Lower lobe of right lung (tissue), 2 donors: ENCODE results near the gene PBOV1. TPM values are rescaled to one million over a fixed set of nuclear protein-coding genes. Genes with fewer than 3 reads are reported as not detected.

Source experiments
- ATAC-seq, 2 donors: fragments of 200-7000 bp; cut with Tn5 transposase; one replicate each; pipeline ENCODE4 v1.9.1; 2020 to 2022; ENCODE audit warnings: mild to moderate bottlenecking in 2 of 2, moderate library complexity in 2 of 2
- DNase-seq: peaks from one replicate; pipeline ENCODE4 v3.0.0-alpha.2; 2020
- H3K27ac ChIP-seq: fragments of 200-600 bp; one replicate; pipeline ENCODE4 v1.8.0; 2022
- H3K27me3 ChIP-seq: fragments of 200-600 bp; one replicate; pipeline ENCODE4 v1.8.0; 2022; ENCODE audit warnings: low read depth
- H3K36me3 ChIP-seq: fragments of 200-600 bp; one replicate; pipeline ENCODE4 v1.8.0; 2022; ENCODE audit warnings: mild to moderate bottlenecking
- H3K4me1 ChIP-seq: fragments of 200-600 bp; one replicate; pipeline ENCODE4 v1.8.0; 2022
- H3K4me3 ChIP-seq: fragments of 200-600 bp; one replicate; pipeline ENCODE4 v1.8.0; 2022; ENCODE audit warnings: mild to moderate bottlenecking
- H3K9me3 ChIP-seq: fragments of 200-600 bp; one replicate; pipeline ENCODE4 v1.8.0; 2022
- CTCF ChIP-seq: fragments of 200-600 bp; IDR thresholded peaks from one replicate; pipeline ENCODE4 v1.8.0; 2022; ENCODE audit warnings: antibody characterized with exemption, mild to moderate bottlenecking
- intact Hi-C: fragments of 100-400 bp; cut with DNase I; formaldehyde crosslinking; loops from one replicate; pipeline ENCODE4 v1.11.0; 2022
- total RNA-seq: library from RNA; stranded (reverse); fragmentation: NEBNext Ultra II Directional; extraction: Animal tissue kit (Norgen Biotek cat#: 25700); gene quantifications from one replicate; pipeline ENCODE4 v1.2.1, GENCODE V29; 2021
- donor health status: DM: no; HTN: yes; CAD: no; lungs with severe emphysema.

PBOV1 gene
- total RNA-seq, 1 donor from 2014 or later: not detected

DNA sequence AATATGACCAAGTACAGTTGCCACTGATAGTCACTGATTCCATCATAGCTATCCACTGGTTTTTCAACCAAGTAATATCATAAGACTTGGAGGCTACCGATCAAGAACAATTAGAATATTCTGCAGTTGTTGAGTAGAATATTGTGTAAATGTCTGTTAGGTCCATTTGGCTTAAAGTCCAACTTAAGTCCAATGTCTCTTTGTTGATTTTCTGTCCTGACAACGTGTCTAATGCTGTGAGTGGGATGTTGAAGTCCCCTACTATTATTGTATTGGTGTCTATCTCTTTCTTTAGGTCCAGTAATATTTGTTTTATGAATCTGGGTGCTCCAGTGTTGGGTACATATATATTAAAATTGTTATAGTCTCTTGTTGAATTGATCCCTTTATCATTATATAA is 42.7 kb downstream of the PBOV1 start:
- Histone ChIP-seq H3K27ac (no peak overlapping the region), H3K9me3 (peaks cover 13% of the 10 kb centered on the region), H3K27me3 (no peaks in the 10 kb centered on the region), H3K4me3 (no peak overlapping the region), H3K4me1 (no peaks in the 10 kb centered on the region), H3K36me3 (no peaks in the 10 kb centered on the region)
- no peak for DNase-seq
- ATAC-seq: no peak
- no peak for TF ChIP-seq CTCF
- intact Hi-C loops: no loop called here

Other genes starting within 250 kb of the PBOV1 start
- gene PERP, start 111.1 kb downstream of the PBOV1 start, total RNA-seq: 27.2 TPM
- 33.8 TPM for gene ARFGEF3, start 56.6 kb downstream of the PBOV1 start, total RNA-seq
- not detected for gene SMIM28, start 159.4 kb upstream of the PBOV1 start, total RNA-seq
- gene HEBP2, start 185.7 kb upstream of the PBOV1 start, total RNA-seq: 38.6 TPM